ENCODE measurements around the gene SPSB2. TPM values are rescaled to one million over a fixed set of nuclear protein-coding genes. Genes with fewer than 3 reads are reported as not detected.

SPSB2 gene
- polyA plus RNA-seq, 1 of the 3 experiments (the other 2 are of a cell fraction) = 16.9 TPM

GRCh38 chr12:6860942-6861341, 12.2 kb downstream of the SPSB2 start:
- Histone ChIP-seq H3K79me2 (ENCODE audit: insufficient read depth) (0 out of 2 replicates have a peak, but pooled peaks cover under 1% of the 10 kb centered on the region), H3K4me3 (ENCODE audit: low read depth in 2 of 2, low read length in 1 of 2) (no peak overlapping the region), H3K4me2 (no peak overlapping the region), H3K27me3 (ENCODE audit: insufficient read depth) (no peaks in the 10 kb centered on the region), H3K9me2 (no peaks in the 10 kb centered on the region), H3K9me3 (no peaks in the 10 kb centered on the region), H3K4me1 (ENCODE audit: control insufficient read depth in 1 of 2, insufficient read depth in 2 of 2, low read depth in 1 of 2, low read length in 1 of 2) (no peaks in the 10 kb centered on the region), H3K9ac (no peak overlapping the region), H3K27ac (ENCODE audit: low read depth in 2 of 2, low read length in 1 of 2) (no peak overlapping the region), H3K36me3 (replicated peaks in 1 of 2; ENCODE audit: control insufficient read depth in 1 of 2, insufficient read depth in 2 of 2, low read length in 1 of 2) (peaks cover 40 to 81% of the 10 kb centered on the region in 2 experiments), H3F3A (replicated peaks; ENCODE audit: insufficient read depth) (peaks cover 4% of the 10 kb centered on the region), H4K20me1 (ENCODE audit: insufficient read depth) (no peaks in the 10 kb centered on the region), H2AFZ (ENCODE audit: low read depth) (no peak overlapping the region)
- 96% methylated on average over 5 of the region's 7 CpGs for WGBS (ENCODE audit: low lambda C conversion rate)
- no peak for DNase-seq
- TF ChIP-seq MAX (IDR thresholded peaks at IDR 0.05; ENCODE audit: low read depth) (no peak), MXI1 (IDR thresholded peaks at IDR 0.05; ENCODE audit: low read depth, low read length) (no peak), POLR2AphosphoS5 (IDR thresholded peaks at IDR 0.05; ENCODE audit: low read depth, low read length) (no peak), CTCF (IDR thresholded peaks at IDR 0.05) (no peak), SIN3A (IDR thresholded peaks at IDR 0.05; ENCODE audit: borderline replicate concordance, low read depth, low read length) (no peak), TAF1 (IDR thresholded peaks at IDR 0.05; ENCODE audit: borderline replicate concordance, low read depth, low read length) (no peak), FOSL2 (IDR thresholded peaks at IDR 0.05; ENCODE audit: borderline replicate concordance, low read depth) (no peak), FOXJ3 (CRISPR knock-in tag; IDR thresholded peaks at IDR 0.05) (no peak), RFX5 (IDR thresholded peaks at IDR 0.05; ENCODE audit: low read length) (no peak), EP300 (IDR thresholded peaks at IDR 0.05; ENCODE audit: borderline replicate concordance in 1 of 2, low read depth in 1 of 2, low read length in 1 of 2) (no peak), USF1 (IDR thresholded peaks at IDR 0.05; ENCODE audit: borderline replicate concordance, low read depth) (no peak), CHD2 (IDR thresholded peaks at IDR 0.05; ENCODE audit: low read length, partially characterized antibody) (no peak), RAD21 (IDR thresholded peaks at IDR 0.05; ENCODE audit: low read length) (no peak), USF2 (IDR thresholded peaks at IDR 0.05; ENCODE audit: borderline replicate concordance, low read depth, low read length) (no peak)
- ChIA-PET POLR2A (no interaction called here), CTCF (interaction anchor here (1.0 to 2.4 kb wide), 5 partner anchors 8 to 31 kb away, joined by 3 to 13 read pairs (median 8); partner anchors contain the start of gene SPSB2)

Data from SK-N-SH (cell line).